ENCODE results near the gene PLEKHM2. TPM values are rescaled to one million over a fixed set of nuclear protein-coding genes. Genes with fewer than 3 reads are reported as not detected.
A peak's percentile ranks its signal among the peaks of the same experiment; 100 is the strongest.

The PLEKHM2 gene
- total RNA-seq, 2 experiments from 2014 or later, result 47.7 to 56.6 TPM

DNA sequence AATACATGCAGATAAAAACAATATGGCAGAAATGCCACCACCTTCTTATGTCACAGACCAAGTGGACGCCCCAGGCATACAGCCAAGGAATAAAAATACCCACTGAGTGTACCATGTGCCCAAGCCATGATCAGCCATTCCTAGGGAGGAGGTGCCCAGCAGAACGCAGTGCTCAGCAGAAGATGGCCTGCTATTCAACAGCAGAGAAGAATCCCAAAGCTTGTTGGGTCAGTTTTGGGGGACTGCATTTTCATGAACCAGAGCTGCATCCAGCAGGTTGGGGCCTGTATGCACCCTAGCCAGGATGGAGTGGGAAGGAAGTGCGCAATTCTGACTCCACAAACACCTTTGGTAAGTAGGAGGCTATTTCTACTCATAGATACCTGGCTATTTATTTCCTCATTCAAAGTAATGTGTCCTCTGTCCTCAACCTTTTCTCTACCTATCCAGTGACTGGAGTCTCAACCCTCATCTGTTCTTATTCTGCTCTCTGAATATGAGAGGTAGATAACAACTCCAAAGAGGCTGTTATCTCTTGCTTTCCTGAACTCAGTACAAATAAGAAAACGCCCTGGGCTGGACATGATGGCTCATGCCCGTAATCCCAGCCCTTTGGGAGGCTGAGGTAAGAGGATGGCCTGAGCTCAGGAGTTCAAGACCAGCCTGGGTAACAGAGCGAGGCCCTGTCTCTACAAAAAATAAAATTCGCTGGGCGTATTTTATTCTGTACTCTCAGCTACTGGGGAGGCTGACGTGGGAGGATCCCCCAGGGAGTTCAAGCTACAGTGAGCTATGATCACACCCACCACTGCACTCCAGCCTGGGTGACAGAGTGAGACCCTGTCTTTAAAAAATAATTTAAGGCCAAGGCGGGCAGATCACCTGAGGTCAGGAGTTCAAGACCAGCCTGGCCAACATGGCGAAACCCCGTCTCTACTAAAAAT, 2.5 kb upstream of the PLEKHM2 start:
- H3K9me3 Mint-ChIP-seq, result no peaks in the 10 kb centered on the region
- DNase-seq, result no peak
- POLR2A ChIA-PET, result interaction anchor here (1.5 kb wide), 1 partner anchor 16 kb away, joined by 6 read pairs; no protein-coding TSS in a partner anchor
- H3K27ac Mint-ChIP-seq, result no peak overlapping the region
- no peak for ATAC-seq (ENCODE audit: low read depth)
- no peaks in the 10 kb centered on the region for H3K27me3 Mint-ChIP-seq
- peaks cover 3% of the 10 kb centered on the region for H3K36me3 Mint-ChIP-seq
- H3K4me1 Mint-ChIP-seq, result peaks cover 16% of the 10 kb centered on the region
- H3K4me3 Mint-ChIP-seq, result no peak overlapping the region

DNA sequence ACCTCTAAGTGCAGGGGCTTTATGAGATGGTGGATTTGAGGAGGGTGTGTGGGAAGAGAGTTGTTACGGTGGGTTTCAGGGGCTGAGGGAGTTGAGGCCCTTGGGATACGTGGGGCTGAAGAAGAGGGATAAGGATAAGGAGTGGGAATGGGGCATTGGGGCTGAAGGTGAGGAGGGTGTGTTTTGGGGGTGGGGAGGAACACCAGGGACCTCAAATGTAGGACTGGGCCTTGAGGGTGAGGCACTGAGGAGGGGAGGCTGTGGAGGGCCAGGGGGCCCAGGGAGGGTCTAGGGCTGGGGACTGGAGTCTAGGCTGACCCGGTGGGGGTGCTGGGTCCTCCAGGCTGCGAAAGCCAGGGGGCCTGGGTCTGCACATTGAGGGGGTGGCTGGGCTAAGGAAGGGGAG, 1.2 kb upstream of the PLEKHM2 start:
- peaks cover 9% of the 10 kb centered on the region for H3K36me3 Mint-ChIP-seq
- H3K4me1 Mint-ChIP-seq, result peaks cover 25% of the 10 kb centered on the region
- ATAC-seq (ENCODE audit: low read depth) (no peak), DNase-seq (no peak)
- no peaks in the 10 kb centered on the region for H3K9me3 Mint-ChIP-seq
- POLR2A ChIA-PET, result no interaction called here
- no peaks in the 10 kb centered on the region for H3K27me3 Mint-ChIP-seq
- H3K4me3 Mint-ChIP-seq, result peak overlapping the region; percentile 76
- peak overlapping the region; percentile 83 for H3K27ac Mint-ChIP-seq

DNA sequence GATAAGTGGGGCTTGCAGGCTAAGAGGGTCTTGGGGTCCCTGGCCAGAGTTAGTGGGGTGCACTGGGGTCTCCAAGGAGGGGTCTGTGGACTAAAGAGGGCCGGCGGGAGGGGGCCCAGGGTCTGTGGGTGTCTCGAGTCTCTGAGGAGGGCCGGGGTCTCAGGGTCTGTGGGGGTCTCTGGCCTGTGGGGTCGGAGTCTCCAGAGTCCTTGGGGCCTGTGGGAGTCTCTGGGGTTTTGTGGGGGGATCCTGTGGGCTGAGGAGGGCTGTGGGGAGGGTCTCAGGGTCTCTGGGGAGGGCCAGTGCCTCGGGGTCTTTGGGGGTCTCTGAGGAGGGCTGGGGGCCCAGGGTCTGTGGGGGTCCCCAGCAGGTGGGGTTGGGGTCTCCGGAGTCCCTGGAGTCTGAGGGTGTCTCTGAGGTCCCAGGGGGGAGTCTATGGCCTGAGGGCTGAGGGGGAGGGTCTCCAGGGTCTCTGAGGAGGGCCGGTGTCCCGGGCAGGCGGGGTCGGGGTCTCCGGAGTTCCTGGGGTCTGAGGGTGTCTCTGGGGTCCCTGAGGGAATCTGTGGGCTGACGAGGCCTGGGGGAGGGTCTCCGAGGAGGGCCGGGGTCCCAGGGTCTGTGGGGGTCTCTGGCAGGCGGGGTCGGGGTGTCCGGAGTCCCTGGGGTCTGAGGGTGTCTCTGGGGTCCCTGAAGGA, 628 bp upstream of the PLEKHM2 start:
- H3K4me3 Mint-ChIP-seq, result peak overlapping the region; percentile 76
- H3K27me3 Mint-ChIP-seq, result no peaks in the 10 kb centered on the region
- no peaks in the 10 kb centered on the region for H3K9me3 Mint-ChIP-seq
- H3K36me3 Mint-ChIP-seq, result peaks cover 12% of the 10 kb centered on the region
- DNase-seq (no peak), ATAC-seq (ENCODE audit: low read depth) (no peak)
- POLR2A ChIA-PET, result no interaction called here
- H3K27ac Mint-ChIP-seq, result peak overlapping the region; percentile 83
- peaks cover 25% of the 10 kb centered on the region for H3K4me1 Mint-ChIP-seq

DNA sequence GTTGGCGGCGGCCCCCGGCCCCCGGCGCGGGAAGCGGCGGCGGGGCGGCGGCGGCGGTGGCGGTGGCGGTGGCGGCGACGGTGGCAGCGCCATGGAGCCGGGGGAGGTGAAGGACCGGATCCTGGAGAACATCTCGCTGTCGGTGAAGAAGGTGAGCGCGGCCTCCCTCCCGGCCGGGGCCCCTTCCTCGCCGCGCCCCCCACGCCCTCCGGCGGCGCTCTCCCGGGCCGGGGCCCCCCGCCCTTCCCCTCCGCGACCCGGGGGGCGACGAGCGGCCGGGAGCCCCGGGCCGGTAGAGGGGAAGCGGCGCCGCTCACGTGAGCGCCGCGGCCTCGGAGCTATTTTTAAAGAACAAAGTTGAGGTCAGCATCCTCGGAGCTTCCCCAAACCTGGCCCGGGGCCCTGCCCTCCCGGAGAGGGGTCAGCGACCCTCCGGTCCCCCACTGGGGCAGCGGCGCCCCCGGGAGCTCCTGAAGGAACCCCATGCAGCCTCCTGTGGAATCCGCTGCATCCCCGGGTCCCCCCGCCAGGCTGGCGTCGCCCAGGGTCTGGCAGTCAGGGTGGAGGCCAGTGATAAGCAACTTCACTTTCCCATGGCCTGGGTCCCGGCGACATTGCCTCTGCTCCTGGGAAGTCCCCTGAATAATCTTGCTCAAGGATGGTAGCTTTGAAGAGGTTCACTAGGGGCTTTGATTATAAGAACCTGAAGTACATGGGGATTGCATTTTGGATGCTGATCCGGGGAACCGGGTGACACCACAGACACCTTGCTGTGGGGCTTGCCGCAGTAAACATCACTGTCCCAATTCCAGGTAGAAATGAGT, 560 bp downstream of the PLEKHM2 start:
- DNase-seq, result peak; percentile 65
- no peaks in the 10 kb centered on the region for H3K27me3 Mint-ChIP-seq
- peaks cover 23% of the 10 kb centered on the region for H3K4me1 Mint-ChIP-seq
- POLR2A ChIA-PET, result interaction anchor here (0.6 to 2.0 kb wide), 8 partner anchors 9 to 192 kb away, joined by 3 to 37 read pairs (median 4); partner anchors contain the start of gene DDI2
- H3K4me3 Mint-ChIP-seq, result peak overlapping the region; percentile 83
- ATAC-seq (ENCODE audit: low read depth), result peak; percentile 47
- peak overlapping the region; percentile 81 for H3K27ac Mint-ChIP-seq
- no peaks in the 10 kb centered on the region for H3K9me3 Mint-ChIP-seq
- H3K36me3 Mint-ChIP-seq, result peaks cover 15% of the 10 kb centered on the region

DNA sequence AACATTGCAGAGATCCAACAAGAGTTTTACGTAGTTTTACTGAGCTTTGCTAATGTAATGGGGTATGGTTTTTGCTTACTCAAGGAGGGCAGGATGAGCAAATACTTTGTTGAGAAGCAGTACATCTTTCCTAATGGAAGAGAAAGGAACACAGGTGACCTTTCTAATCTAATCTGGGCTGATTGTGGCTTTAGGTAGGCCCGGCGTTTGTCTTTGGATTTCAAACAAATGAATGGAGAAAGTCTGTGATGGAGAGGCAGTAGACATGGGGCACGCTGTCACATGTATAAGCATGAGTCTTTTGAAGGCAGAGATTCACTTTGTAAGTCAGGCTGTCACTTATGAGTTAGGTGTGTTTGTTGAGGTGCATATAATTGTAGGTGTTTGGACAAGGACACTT, 1.7 kb downstream of the PLEKHM2 start:
- Mint-ChIP-seq H3K27me3 (no peaks in the 10 kb centered on the region), H3K4me3 (peak overlapping the region; percentile 83), H3K9me3 (no peaks in the 10 kb centered on the region), H3K4me1 (peaks cover 22% of the 10 kb centered on the region), H3K27ac (peak overlapping the region; percentile 45), H3K36me3 (peaks cover 17% of the 10 kb centered on the region)
- DNase-seq (no peak), ATAC-seq (ENCODE audit: low read depth) (no peak)
- POLR2A ChIA-PET, result interaction anchor here (1.0 to 2.0 kb wide), 2 partner anchors 11 to 20 kb away, joined by 4 to 37 read pairs; no protein-coding TSS in a partner anchor

DNA sequence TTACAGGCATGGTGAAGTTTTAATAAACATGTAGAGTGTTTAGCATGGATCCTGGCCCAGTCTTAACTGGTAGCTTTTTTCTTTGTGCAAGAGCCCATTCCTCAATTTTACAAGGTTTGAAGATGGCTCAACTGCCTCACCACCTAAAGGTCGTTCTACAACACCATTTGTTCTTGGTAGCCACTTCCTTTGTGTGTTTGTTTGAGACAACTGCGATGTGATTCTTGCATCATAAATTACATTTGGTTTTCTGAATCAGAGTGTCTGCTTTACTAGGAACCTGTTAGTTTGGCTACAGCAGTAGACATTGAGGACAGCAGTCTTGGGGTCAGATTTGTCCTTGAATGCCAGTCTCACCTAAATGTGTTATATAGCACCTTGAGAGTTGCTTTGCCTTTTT, 3.3 kb downstream of the PLEKHM2 start:
- Mint-ChIP-seq H3K4me3 (peak overlapping the region; percentile 40), H3K36me3 (peaks cover 17% of the 10 kb centered on the region), H3K27ac (peak overlapping the region; percentile 65), H3K4me1 (peaks cover 22% of the 10 kb centered on the region), H3K27me3 (no peaks in the 10 kb centered on the region), H3K9me3 (no peaks in the 10 kb centered on the region)
- DNase-seq (no peak), ATAC-seq (ENCODE audit: low read depth) (no peak)
- POLR2A ChIA-PET, result interaction anchor here (0.5 to 1.2 kb wide), 3 partner anchors 9 to 69 kb away, joined by 6 to 8 read pairs (median 8); no protein-coding TSS in a partner anchor

DNA sequence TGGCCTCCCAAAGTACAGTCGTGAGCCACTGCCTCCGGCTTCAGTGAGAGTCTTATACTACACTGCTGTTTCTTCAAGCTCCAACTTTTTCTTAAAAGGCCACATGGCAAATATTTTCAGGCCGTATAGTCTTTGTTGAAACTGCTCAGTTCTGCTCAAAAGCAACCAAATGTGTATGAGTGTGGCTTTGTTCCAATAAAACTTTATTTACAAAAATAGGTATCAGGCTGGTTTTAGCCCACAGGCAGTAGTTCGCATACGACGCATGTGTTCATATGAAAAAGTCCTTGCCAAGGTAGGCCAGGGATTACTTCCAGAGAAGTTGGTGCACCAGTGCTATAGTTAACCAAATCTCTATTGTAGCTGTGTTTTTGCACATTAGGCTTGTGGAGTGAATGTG, 6.2 kb downstream of the PLEKHM2 start:
- H3K9me3 Mint-ChIP-seq, result no peaks in the 10 kb centered on the region
- no peak overlapping the region for H3K27ac Mint-ChIP-seq

DNA sequence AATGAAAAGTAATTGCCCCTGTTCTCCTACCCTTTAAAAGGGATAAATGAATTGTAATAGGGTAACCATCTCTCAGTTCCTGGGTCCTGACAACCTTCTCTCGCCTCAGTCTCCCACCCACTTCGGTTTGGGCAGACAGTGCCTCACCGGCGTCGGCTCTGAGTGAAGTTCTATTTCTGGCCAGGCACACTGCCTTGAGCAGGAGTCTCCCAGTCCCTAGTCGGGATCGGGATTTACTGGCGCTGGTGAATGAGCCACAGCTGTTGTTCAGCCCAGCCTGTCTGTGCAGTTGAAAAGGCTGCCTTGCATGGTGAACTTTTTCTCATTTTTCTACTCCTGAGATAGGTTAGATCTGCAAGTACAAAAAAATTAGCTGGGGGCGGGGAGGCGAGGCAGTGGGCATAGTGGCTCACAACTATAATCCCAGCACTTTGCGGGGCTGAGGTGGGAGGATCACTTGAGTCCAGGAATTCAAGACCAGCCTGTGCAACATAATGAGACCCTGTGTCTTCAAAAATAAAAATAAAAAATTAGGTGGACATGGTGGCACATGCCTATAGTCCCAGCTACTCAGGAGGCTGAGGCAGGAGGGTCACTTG, 7.4 kb downstream of the PLEKHM2 start:
- DNase-seq (no peak), ATAC-seq (ENCODE audit: low read depth) (no peak)
- POLR2A ChIA-PET, result no interaction called here
- Mint-ChIP-seq H3K9me3 (no peaks in the 10 kb centered on the region), H3K4me1 (peaks cover 19% of the 10 kb centered on the region), H3K27me3 (no peaks in the 10 kb centered on the region), H3K4me3 (no peak overlapping the region), H3K27ac (no peak overlapping the region), H3K36me3 (peaks cover 22% of the 10 kb centered on the region)

More for the DNA sequence above, 6.2 kb downstream of the PLEKHM2 start:
- ATAC-seq (ENCODE audit: low read depth) (no peak), DNase-seq (no peak)
- Mint-ChIP-seq H3K27me3 (no peaks in the 10 kb centered on the region), H3K36me3 (peaks cover 25% of the 10 kb centered on the region), H3K4me1 (peaks cover 24% of the 10 kb centered on the region), H3K4me3 (no peak overlapping the region)
- POLR2A ChIA-PET, result no interaction called here

DNA sequence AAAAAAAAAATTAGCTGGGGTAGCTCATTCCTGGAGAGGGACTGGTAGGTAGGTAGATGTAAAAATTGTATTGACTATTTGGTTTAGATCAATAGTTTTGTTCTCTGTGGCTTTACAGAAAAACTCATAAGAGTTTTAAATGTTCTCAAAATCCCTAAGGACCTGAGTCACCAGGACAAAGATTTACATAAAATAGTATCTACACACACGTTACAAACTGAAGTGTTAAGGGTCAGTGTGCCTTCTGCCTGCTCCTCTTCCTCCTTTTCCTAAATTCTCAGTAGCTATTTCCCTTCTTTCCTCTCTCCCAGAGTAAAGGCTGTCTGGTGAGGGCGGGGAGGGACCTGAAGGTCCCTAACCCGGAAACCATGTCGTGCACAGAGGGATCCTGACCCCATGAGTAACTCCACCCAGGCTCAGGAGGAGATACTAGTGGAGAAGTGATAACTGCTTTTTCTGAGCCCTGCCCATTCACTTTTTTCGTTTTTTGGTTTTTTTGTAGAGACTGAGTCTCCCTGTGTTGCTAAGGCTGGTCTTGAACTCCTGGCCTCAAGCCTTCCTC, 8.1 kb downstream of the PLEKHM2 start:
- Mint-ChIP-seq H3K4me1 (peaks cover 23% of the 10 kb centered on the region), H3K4me3 (no peak overlapping the region), H3K27me3 (no peaks in the 10 kb centered on the region), H3K27ac (no peak overlapping the region), H3K9me3 (no peaks in the 10 kb centered on the region), H3K36me3 (peaks cover 23% of the 10 kb centered on the region)
- POLR2A ChIA-PET, result no interaction called here
- DNase-seq (no peak), ATAC-seq (ENCODE audit: low read depth) (no peak)

DNA sequence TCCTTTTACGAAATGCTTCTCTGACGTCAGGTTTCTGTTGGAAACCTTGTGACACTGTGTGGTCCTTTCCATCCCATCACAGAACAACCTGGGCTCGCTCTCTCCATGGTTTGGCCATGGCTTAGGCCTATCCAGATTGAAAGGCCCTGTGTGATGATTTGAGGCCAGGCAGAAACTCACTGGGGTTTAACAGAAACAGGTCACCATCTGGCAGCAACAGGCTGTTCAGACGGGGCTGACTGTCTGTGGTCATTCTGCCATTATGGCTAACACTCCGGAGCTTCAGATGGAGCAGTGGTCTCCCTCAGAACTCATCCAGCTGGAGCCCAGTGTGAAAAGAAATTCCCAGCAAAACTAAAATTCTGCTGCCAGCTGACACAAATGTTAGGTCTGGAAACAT, 9.3 kb downstream of the PLEKHM2 start:
- no peak for DNase-seq
- Mint-ChIP-seq H3K4me1 (peaks cover 20% of the 10 kb centered on the region), H3K27ac (no peak overlapping the region), H3K27me3 (no peaks in the 10 kb centered on the region), H3K4me3 (no peak overlapping the region), H3K36me3 (peaks cover 16% of the 10 kb centered on the region), H3K9me3 (no peaks in the 10 kb centered on the region)
- POLR2A ChIA-PET, result interaction anchor here (1.7 kb wide), 1 partner anchor 9 kb away, joined by 5 read pairs; no protein-coding TSS in a partner anchor
- ATAC-seq (ENCODE audit: low read depth), result no peak

DNA sequence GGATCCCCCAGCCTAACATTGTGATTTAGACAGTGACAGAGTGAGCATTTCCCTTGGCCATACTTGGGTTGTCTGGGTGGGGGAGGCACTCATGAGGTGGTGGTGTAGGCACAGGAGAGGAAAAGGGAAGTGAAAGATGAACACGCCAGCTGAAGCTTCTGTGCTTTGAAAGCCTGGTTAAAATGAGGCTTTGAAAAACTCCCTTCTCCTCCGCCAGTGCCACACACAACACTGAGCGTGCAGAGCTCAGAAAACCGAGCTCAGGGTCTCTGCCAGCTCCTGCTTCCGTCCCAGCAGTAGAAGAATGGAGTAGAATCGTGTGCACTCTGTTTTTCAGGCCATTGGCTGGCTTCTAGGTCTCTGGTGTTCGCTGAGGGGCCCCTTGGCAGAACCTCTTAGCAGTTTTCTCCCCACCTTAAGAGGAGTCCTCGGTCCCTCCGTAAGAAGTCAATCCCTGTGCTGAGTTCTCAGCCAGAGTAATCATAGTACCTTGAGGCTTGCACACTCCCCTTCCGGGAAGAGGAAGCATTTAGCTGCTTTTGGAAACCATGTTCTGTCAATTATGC, 12.9 kb downstream of the PLEKHM2 start:
- H3K36me3 Mint-ChIP-seq, result peaks cover 14% of the 10 kb centered on the region
- H3K4me1 Mint-ChIP-seq, result peaks cover 22% of the 10 kb centered on the region
- DNase-seq (peak; percentile 60), ATAC-seq (ENCODE audit: low read depth) (peak; percentile 86)
- POLR2A ChIA-PET, result interaction anchor here (0.6 to 2.8 kb wide), 12 partner anchors 8 to 170 kb away, joined by 3 to 37 read pairs (median 4); partner anchors contain the start of genes DDI2, DNAJC16 and PLEKHM2
- peak overlapping the region; percentile 92 for H3K4me3 Mint-ChIP-seq
- H3K27ac Mint-ChIP-seq, result peak overlapping the region; percentile 100
- H3K27me3 Mint-ChIP-seq, result no peaks in the 10 kb centered on the region
- no peaks in the 10 kb centered on the region for H3K9me3 Mint-ChIP-seq

DNA sequence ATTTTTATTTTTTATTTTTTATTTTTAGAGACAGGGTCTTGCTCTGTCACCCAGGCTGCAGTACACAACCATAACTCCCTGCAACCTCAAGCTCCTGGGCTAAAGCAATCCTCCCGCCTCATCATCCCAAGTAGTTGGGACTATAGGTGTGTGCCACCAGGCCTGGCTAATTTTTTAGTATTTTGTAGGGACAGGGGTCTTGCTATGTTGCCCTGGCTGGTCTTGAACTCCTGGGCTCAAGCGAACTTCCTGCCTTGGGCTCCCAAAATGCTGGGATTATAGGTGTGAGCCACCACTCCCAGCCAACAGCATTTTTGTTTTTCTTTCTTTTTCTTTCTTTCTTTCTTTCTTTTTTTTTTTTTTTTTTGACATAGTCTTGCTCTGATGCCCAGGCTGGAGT, 14.1 kb downstream of the PLEKHM2 start:
- Mint-ChIP-seq H3K9me3 (no peaks in the 10 kb centered on the region), H3K4me3 (peak overlapping the region; percentile 52), H3K36me3 (peaks cover 14% of the 10 kb centered on the region), H3K27ac (peak overlapping the region; percentile 61), H3K27me3 (no peaks in the 10 kb centered on the region), H3K4me1 (peaks cover 22% of the 10 kb centered on the region)
- DNase-seq (no peak), ATAC-seq (ENCODE audit: low read depth) (no peak)
- POLR2A ChIA-PET, result interaction anchor here (0.8 to 2.8 kb wide), 4 partner anchors 13 to 107 kb away, joined by 3 to 37 read pairs (median 10); partner anchors contain the start of genes DDI2 and PLEKHM2

Measured in activated naive CD8-positive, alpha-beta T cell treated with anti-CD3 and anti-CD28 coated beads, Interleukin-2, amount 10 ng/mL, durations not matched to agents 7 days and 5 days (primary cell).